ENCODE measurements around the gene NSMF.

The NSMF gene

DNA sequence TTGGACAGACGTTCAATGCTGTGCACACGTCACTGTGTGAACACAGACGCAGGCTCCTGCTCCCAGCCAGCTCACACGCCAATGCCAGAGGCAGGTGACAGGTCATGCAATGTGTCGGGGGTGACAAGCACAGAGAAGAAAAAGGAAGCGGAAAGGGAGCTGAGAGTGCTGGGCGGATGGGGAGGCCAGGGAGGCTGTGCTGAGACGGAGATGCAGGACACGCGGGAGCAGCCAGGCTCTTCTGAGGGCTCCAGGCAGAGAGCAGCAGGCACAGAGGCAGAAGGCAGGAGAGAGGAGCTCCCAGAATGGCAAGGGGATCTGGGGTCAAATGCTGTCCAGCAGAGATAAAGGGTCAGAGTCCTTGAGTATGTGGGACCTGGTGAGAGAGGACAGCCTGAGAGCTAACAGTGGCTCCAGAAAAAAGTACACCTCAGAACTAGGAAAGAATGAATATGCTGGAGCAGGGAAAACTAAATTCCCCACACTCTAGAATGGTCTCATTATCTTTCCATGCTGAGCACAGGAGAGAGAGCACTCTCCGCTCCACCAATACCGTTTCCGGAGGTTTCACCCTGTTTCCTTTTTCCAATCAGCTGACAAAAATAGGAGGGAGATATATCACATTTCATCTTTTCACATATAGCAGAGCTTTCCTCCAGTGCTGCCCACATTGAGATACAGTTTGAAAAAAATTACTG lies 32.8 kb upstream of the NSMF start:
- no peak for DNase-seq

GRCh38 chr9:137490532-137491186 lies 31.5 kb upstream of the NSMF start:
- no peak for DNase-seq

DNA sequence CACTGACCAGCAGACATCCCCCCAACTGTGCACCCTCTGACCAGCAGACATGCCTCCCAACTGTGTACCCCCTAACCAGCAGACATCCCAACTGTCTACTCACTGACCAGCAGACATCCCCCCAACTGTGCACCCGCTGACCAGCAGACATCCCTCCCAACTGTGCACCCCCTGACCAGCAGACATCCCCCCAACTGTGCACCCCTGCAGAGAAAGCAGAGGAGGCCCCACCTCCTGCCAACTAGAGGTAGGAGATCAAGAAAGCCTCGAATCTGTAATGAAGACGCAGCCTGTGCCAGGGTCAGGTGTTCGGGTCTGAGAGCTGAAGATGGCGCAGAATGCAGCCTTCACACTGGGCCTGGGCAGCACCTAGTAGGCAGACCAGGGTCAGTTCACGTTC lies 29.8 kb upstream of the NSMF start:
- no peak for DNase-seq

DNA sequence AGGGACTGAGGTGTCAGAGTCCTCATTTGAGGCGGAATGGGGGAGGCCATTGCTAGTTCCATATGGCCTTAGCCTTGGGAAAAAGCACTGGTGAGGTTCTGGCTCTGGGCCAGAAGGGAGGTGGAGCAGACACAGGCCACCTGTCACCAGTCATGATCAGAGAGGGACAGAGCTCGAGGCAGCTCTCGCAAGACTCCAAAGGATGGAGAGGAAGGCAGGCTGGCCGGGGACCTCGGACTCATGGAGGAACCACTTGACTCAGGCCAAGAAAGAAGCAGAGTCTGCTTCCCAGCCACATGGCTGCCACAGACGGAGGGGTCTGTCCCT lies 29.2 kb upstream of the NSMF start:
- no peak for DNase-seq

- DNase-seq = no peak
Measured at GRCh38 chr9:137487454-137488326, 28.6 kb upstream of the NSMF start.

DNA sequence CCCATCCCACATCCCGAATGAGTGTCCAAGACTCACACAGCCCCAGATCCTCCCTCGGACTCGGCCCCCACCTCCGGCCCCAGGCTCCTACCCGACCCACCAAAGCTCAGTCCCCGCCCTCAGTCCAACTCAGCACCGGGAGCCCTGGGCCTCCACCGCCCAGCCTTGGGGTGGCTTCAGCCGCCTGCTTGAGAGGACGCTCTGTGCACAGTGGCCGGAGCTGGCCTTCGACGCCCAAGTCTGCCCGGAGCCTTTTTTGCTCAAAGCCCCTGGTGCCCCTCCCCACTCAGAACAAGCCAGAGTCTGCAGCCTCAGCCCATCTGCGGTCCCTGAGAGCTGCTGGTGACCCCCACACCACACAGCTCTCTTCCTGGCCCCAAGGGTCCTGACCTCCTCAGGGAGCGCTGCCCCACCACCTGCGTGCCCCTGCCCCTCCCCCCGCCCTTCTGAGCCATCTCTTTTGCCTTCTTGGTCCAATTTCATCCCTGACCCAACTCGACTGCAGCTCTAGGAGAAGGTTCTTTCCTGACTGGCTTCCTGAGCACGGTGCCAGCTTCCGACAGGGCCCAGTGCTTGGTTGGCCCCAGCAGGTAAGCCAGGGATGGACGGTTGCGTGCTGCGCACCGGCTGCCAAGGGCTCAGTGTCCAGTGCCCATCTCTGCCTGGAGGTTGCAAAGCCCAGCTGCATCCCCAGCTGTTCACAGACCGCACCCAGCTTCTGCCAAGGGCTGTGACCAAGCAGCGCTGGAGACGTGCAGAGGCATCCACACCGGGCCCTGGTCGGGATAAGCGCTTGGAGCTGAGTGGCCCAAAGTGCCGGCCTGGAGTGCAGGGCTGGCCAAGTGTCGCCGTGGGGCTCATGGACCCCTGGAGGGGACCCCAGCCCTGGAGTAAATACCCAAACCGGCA lies 27.7 kb upstream of the NSMF start:
- no peak for DNase-seq

- no peak for DNase-seq
Measured at GRCh38 chr9:137486141-137486490, 27.0 kb upstream of the NSMF start.

DNA sequence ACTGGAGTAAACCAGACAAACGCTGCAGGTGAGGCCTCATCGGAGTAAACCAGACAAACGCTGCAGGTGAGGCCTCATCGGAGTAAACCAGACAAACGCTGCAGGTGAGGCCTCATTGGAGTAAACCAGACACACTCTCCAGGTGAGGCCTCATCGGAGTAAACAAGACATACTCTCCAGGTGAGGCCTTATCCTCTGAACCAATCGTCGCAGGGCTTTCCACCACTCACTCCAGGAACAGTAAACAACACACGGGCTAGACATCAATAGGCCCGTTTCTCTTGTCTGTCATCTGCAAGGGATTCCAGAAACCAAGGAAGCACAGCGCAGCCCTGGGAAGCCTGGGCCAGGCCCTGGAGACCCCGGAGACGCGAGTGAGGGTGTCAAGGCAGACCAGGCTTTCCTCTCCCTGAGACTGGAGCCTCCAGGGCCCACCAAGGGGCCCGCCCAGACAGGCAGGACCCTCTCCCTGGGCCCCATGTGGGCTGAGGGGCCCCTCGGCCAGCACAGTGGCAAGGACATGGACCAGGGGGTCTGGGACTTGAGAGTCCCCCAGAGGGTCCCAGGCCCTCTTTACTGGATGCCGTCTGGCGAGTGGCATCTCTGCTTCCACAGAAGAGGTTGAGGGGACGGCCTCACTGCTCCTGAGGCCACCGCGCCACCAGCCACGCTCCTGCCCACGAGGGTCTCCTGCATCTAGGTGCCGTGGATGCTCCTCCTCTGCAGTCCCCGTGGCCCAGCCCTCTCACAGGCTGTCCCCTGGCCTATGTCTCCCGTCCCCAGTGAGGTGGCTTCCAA lies 26.4 kb upstream of the NSMF start:
- DNase-seq = no peak

GRCh38 chr9:137484551-137485315 lies 25.6 kb upstream of the NSMF start:
- no peak for DNase-seq

DNA sequence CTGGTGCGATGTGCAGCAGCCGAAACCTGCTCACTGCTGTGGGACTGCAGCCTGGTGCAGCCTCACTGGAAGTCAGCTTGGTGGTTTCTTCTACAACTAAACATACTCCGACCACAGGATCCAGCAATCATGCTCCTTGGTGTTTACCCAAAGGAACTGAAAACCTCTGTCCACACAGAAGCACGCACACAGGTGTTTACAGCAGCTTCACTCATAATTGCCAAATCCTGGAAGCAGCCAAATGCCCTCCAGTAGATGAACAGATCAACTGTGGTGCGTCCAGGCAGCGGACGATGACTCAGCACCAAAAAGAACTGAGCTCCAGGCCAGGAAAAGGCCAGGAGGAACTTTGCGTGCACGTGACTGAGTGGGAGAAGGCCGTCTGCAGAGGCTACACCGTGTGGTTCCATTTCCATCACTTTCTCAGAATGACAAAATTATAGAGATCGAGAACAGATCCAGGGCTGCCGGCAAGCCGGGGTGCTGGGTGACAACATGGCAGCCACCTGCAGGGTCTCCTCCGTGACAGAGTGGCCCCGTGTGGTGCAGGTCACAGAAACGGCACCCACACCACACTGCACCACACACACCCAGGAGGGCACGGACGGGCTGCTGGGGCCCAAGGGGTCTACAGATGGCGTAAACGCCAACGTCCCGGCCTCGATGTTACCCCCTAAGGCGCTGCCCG lies 23.1 kb upstream of the NSMF start:
- DNase-seq = no peak

GRCh38 chr9:137480686-137481683 lies 21.9 kb upstream of the NSMF start:
- no peak for DNase-seq

- no peak for DNase-seq
Measured at GRCh38 chr9:137479892-137480685, 21.0 kb upstream of the NSMF start.

DNA sequence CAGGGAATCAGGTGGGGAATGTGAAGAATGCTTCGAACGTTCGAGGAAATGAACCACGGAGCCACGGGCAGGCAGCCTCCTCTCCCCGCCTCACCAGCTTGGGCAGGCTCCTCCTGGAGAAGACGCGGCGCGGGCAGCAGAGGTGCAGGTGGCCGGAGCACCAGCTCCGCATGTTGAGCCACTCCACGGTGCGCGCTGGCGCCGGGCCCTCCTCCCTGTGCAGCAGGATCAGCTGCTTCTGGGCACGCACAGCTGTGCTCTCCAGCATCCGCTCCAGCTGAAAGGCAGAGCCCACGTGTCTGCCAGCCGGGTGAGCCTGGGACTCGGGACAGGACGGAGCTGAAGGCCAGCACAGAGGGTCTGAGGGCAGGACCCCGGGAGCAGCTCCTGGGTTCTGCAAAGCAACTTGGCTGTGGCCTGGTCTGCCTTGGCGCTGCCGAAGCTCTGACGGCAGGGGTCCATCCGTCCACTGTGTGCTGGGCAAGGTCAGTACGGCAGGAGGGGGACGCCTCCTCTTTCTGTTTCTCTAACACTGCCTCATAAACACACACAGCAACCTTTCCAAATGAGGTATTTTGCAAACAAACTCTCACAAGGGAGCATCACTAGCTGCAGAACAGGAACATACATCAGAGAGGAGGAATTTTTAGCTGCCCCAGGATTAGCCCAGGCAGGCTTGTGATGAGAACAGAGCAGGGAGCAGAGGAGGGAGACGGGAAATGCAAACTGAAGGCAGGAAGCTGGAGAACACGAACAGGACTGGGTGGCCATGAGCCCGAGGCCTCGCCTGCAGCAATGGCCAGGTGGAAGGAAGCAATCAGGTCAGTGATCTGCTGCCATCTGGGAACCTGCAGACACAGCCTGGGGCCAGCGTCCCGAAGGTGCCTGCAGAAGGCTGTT lies 20.1 kb upstream of the NSMF start:
- DNase-seq = no peak

DNA sequence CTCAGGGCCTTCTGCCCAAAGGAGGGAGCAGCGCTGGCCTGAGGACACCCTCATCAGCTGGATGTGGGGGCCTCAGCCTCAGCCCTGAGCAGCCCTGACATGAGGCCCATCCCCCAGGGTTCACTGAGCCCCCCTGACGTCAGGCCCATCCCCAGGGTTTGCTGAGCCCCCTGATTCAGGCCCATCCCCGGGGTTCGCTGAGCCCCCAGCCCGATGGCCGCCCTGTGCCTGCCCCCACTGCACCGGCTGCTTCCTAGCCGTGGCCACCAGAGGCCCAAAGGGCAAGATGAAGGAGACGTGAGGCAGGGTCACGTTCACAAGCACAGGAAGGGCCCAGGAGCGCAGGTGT lies 19.5 kb upstream of the NSMF start:
- DNase-seq = no peak

DNA sequence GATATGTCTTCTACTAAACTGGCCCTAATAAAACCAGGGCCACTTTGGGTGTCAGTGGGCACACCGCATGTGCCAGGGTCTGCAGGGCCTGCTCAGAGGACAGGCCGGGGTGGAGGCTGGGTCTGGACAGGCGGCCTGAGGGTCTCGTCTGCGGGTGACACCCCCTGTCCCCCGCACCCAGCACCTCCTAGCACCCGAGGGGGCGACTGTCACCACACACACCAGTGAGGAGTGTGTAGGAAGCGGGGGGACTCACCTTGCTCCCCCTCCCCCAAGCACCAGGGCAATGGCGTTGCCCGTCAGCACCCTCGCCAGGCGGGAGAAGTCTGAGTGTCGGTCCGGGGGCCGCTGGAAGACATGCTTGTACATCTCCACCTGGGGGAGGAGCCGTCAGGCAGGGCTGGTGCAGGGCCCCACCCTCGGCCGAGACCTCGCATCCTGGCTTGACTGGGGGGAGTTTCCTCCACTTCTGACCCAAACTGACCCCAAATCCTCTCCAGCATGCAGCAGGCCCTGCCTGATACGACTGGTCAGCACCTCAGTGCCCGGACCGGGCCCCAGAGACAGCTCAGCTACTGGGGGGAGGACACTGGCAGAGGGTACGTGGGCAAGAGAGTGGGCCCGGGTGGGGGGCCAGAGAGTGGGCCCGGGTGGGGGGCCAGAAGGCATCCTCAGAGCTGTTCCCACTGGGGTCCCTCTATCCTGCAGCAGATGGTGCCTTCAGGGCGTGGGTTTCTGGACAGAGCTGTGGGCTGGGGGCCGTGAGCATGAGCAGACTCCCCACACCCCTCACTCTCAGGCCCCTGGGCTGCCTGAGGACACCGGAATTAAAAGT lies 18.9 kb upstream of the NSMF start:
- no peak for DNase-seq

DNA sequence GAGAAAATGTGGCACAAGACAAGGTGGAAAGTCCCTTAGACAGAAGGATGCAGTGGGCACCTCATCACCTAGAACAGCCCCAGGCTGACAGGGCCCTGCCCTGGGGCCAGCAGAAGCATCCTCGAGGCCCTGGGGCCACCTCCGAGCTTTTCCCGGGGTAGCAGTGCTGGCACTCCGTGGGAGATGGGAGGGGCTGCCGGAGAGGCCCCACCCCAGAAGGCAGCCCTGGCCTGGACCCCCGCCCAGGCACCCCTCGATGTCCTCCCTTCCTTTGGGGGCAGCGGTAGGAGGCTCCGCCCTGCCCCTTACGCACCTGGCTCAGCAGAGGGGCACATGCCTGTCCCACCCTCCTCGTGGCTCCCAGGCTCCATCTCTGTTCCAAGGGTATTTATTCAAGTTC lies 17.7 kb upstream of the NSMF start:
- DNase-seq = no peak
